OCI-LY1 (cell line): Measurements from ENCODE around the gene SLC33A1.

Experiments used
- H2AFZ ChIP-seq: fragments of 200-600 bp; sonication (generic), shearing (Covaris generic); 2 replicates; pipeline ENCODE4 v1.6.0; 2014; ENCODE audit warnings: antibody characterized with exemption, mild to moderate bottlenecking, low read length
- H3F3A ChIP-seq: fragments of 200-600 bp; sonication (generic), shearing (Covaris generic); 2 replicates; pipeline ENCODE4 v1.6.0; 2014; ENCODE audit warnings: mild to moderate bottlenecking, antibody characterized with exemption, low read length, moderate library complexity; ENCODE audit not compliant: insufficient read depth
- H3K27ac ChIP-seq: fragments of 200-600 bp; sonication (generic); 2 replicates; pipeline ENCODE4 v1.5.1; 2014; ENCODE audit warnings: low read length, mixed run types, mild to moderate bottlenecking, low read depth; ENCODE audit not compliant: poor library complexity, severe bottlenecking
- H3K27me3 ChIP-seq: fragments of 200-600 bp; sonication (generic); 2 replicates; pipeline ENCODE4 v1.6.0; 2014; ENCODE audit warnings: antibody characterized with exemption, mild to moderate bottlenecking, low read length, moderate library complexity; ENCODE audit not compliant: insufficient read depth
- H3K36me3 ChIP-seq: fragments of 200-600 bp; sonication (generic); 2 replicates; pipeline ENCODE4 v1.6.1; 2014; ENCODE audit warnings: mild to moderate bottlenecking, antibody characterized with exemption, low read length, moderate library complexity, mixed read lengths; ENCODE audit not compliant: insufficient read depth
- H3K4me1 ChIP-seq: fragments of 200-600 bp; sonication (generic); 2 replicates; pipeline ENCODE4 v1.5.1; 2014; ENCODE audit warnings: mild to moderate bottlenecking, low read length, moderate library complexity; ENCODE audit not compliant: insufficient read depth, severe bottlenecking
- H3K4me2 ChIP-seq: fragments of 200-600 bp; sonication (generic), shearing (Covaris generic); 2 replicates; pipeline ENCODE4 v1.6.1; 2014; ENCODE audit warnings: low read length
- H3K4me3 ChIP-seq: fragments of 200-600 bp; sonication (generic); 2 replicates; pipeline ENCODE4 v1.5.1; 2014; ENCODE audit warnings: low read length, low read depth, mild to moderate bottlenecking, mixed read lengths; ENCODE audit not compliant: poor library complexity, severe bottlenecking
- H3K79me2 ChIP-seq: fragments of 200-600 bp; shearing (Covaris generic); 2 replicates; pipeline ENCODE4 v1.6.1; 2016; ENCODE audit warnings: mixed run types, low read length, mixed read lengths; ENCODE audit not compliant: insufficient read depth
- H3K9ac ChIP-seq: fragments of 200-600 bp; sonication (generic), shearing (Covaris generic); 2 replicates; pipeline ENCODE4 v1.6.1; 2014; ENCODE audit warnings: mild to moderate bottlenecking, low read length, mixed read lengths
- H3K9me2 ChIP-seq: fragments of 200-600 bp; sonication (generic), shearing (Covaris generic); 2 replicates; pipeline ENCODE4 v1.6.1; 2014; ENCODE audit warnings: low read depth, mild to moderate bottlenecking, low read length, mixed read lengths
- H3K9me3 ChIP-seq: fragments of 200-600 bp; shearing (Covaris generic); 2 replicates; pipeline ENCODE4 v1.6.1; 2014; ENCODE audit warnings: low read length, mixed read lengths
- H4K20me1 ChIP-seq: fragments of 200-600 bp; sonication (generic), shearing (Covaris generic); 2 replicates; pipeline ENCODE4 v1.6.0; 2016; ENCODE audit warnings: mild to moderate bottlenecking, low read length; ENCODE audit not compliant: insufficient read depth
- CTCF ChIP-seq: fragments of 200-600 bp; sonication (generic), shearing (Covaris generic); IDR thresholded peaks from 2 replicates; pipeline ENCODE4 v1.5.1; 2017; ENCODE audit warnings: mild to moderate bottlenecking, antibody characterized with exemption, low read length, moderate library complexity, mixed read lengths
- EZH2 ChIP-seq: fragments of 200-600 bp; sonication (generic), shearing (Covaris generic); IDR thresholded peaks from 2 replicates; pipeline ENCODE4 v1.8.0; 2017; ENCODE audit warnings: borderline replicate concordance, mixed run types, mild to moderate bottlenecking, antibody characterized with exemption, low read length, moderate library complexity, mixed read lengths

SLC33A1 gene

DNA sequence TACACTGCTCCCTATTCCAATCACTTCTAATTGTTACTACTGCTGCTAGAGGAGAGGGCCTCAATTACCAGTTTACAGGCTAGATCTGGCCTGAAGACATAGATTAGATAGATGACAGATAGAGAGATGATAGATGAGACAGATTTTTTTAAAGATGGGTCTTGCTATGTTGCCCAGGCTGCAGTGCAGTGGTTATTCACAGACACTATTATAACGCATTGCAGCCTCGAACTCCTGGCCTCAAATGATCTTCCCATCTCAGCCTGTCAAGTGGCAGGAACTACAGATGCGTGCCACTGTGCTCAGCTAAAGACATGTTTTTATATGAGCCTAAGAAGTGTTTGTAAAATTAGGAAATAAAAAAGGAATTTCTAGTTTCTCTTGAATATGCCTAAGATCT lies 6.2 kb downstream of the SLC33A1 start:
- Histone ChIP-seq H3K79me2 (peaks cover 53% of the 10 kb centered on the region), H3K27ac (no peak overlapping the region), H3K4me1 (peaks cover 38% of the 10 kb centered on the region), H3K4me3 (no peak overlapping the region), H2AFZ (no peak overlapping the region), H3K9me2 (no peaks in the 10 kb centered on the region), H3K9me3 (no peaks in the 10 kb centered on the region), H4K20me1 (no peaks in the 10 kb centered on the region), H3K9ac (no peak overlapping the region), H3K27me3 (no peaks in the 10 kb centered on the region), H3K36me3 (peaks cover 16% of the 10 kb centered on the region; the same call in 1 of the 2 replicates), H3F3A (no peaks in the 10 kb centered on the region), H3K4me2 (no peak overlapping the region; the same call in 1 of the 2 replicates)
- TF ChIP-seq EZH2 (no peak), CTCF (no peak)

DNA sequence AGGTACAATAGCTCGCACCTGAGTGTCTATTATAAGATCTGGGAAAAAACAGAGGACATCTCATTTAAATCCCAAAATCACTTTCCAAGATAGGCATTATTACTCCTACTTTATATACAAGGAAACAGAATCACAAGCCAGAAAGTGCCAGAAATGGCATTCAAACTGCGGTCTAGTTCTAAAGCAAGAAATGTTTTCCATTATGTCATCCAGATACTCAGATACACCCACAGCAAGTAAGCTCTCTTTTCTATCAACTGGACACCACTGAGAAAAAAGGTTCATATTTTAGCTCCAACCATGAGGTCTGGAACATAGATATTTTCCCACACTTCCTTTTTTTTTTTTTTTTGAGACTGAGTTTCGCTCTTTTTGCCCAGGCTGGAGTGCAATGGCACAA lies 8.1 kb downstream of the SLC33A1 start:
- H3K4me3 ChIP-seq, result no peak overlapping the region
- no peaks in the 10 kb centered on the region for H3F3A ChIP-seq
- no peak overlapping the region for H3K27ac ChIP-seq
- peaks cover 37% of the 10 kb centered on the region for H3K79me2 ChIP-seq
- peaks cover 22% of the 10 kb centered on the region for H3K4me1 ChIP-seq
- H2AFZ ChIP-seq, result no peak overlapping the region
- H3K9me3 ChIP-seq, result no peaks in the 10 kb centered on the region
- no peaks in the 10 kb centered on the region for H4K20me1 ChIP-seq
- H3K4me2 ChIP-seq, result peak overlapping the region; percentile 12; the same call in 1 of the 2 replicates
- TF ChIP-seq EZH2, result no peak
- no peak for TF ChIP-seq CTCF
- H3K27me3 ChIP-seq, result no peaks in the 10 kb centered on the region
- no peak overlapping the region for H3K9ac ChIP-seq
- no peaks in the 10 kb centered on the region for H3K9me2 ChIP-seq
- peaks cover 11% of the 10 kb centered on the region; the same call in 1 of the 2 replicates for H3K36me3 ChIP-seq

DNA sequence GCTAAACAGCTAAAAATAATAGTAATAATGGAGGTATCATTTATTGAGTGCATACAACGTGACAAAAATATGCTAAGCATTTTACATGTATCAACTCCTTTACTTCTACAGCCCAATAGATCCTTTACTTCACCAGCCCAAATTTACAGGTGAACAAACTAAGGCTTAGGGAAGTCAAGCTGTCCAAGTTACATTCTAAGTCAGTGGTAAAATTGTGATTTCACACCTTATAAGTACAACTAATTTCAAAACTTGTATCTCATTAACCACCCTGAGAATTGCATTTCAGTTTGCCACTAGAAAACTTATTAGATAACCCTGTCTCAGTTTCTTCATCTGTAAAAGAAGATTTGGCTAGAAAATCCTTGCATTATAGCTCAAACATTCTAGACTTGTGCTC lies 10.7 kb downstream of the SLC33A1 start:
- Histone ChIP-seq H3K4me2 (no peak overlapping the region), H3K79me2 (peaks cover 31% of the 10 kb centered on the region; the same call in 1 of the 2 replicates), H3K4me3 (no peak overlapping the region), H3K4me1 (peaks cover 10% of the 10 kb centered on the region), H3K27me3 (no peaks in the 10 kb centered on the region), H3K27ac (no peak overlapping the region), H3K9ac (no peak overlapping the region), H3K9me2 (no peaks in the 10 kb centered on the region), H4K20me1 (no peaks in the 10 kb centered on the region), H3K9me3 (no peaks in the 10 kb centered on the region), H3K36me3 (peaks cover 7% of the 10 kb centered on the region; the same call in 1 of the 2 replicates), H3F3A (no peaks in the 10 kb centered on the region), H2AFZ (no peak overlapping the region)
- no peak for TF ChIP-seq EZH2
- TF ChIP-seq CTCF, result no peak
